SK-N-SH treated with all-trans-retinoic acid at 6 μM for 48 hours (cell line): ENCODE data around the gene CCAR1.
"Not testable (repeated sequence)": the region's sequence is repeated elsewhere in the genome, so short reads cannot be mapped to it uniquely, and the experiment has no call there.

ENCODE experiments used
- ATAC-seq: fragments of 200-7000 bp; cut with Tn5 transposase; 3 replicates; pipeline ENCODE4 v1.9.1; 2020; ENCODE audit warnings: mild to moderate bottlenecking, moderate library complexity
- ARNTL ChIP-seq: fragments of 450-650 bp; formaldehyde crosslinking; IDR thresholded peaks from 2 replicates; pipeline ENCODE4 v1.5.0; 2020; ENCODE audit warnings: low read depth, mild to moderate bottlenecking, moderate library complexity, borderline replicate concordance
- BACH2 ChIP-seq: fragments of 250-450 bp; sonication (Bioruptor Pico); IDR thresholded peaks from 2 replicates; pipeline ENCODE4 v1.9.0; 2021; ENCODE audit warnings: mild to moderate bottlenecking, borderline replicate concordance
- CSDC2 ChIP-seq: fragments of 250-450 bp; sonication (Bioruptor Pico); IDR thresholded peaks from 2 replicates; pipeline ENCODE4 v1.5.0; 2020; ENCODE audit warnings: mild to moderate bottlenecking, moderate library complexity
- CSRNP3 ChIP-seq: fragments of 250-450 bp; sonication (Bioruptor Pico); IDR thresholded peaks from 2 replicates; pipeline ENCODE4 v1.5.1; 2021; ENCODE audit warnings: mild to moderate bottlenecking, moderate library complexity
- ESRRG ChIP-seq: fragments of 250-450 bp; sonication (Bioruptor Pico); IDR thresholded peaks from 2 replicates; pipeline ENCODE4 v1.6.1; 2021; ENCODE audit warnings: mild to moderate bottlenecking
- GLIS3 ChIP-seq: fragments of 250-450 bp; sonication (Bioruptor Pico); IDR thresholded peaks from 2 replicates; pipeline ENCODE4 v1.5.0; 2020; ENCODE audit warnings: mild to moderate bottlenecking, moderate library complexity
- OSR1 ChIP-seq: fragments of 250-450 bp; sonication (Bioruptor Pico); IDR thresholded peaks from 2 replicates; pipeline ENCODE4 v1.8.0; 2022; ENCODE audit warnings: moderate library complexity, mild to moderate bottlenecking, inconsistent platforms
- PPARA ChIP-seq: fragments of 250-450 bp; sonication (Bioruptor Pico); IDR thresholded peaks from 2 replicates; pipeline ENCODE4 v1.5.0; 2020; ENCODE audit warnings: mild to moderate bottlenecking, borderline replicate concordance
- SNAI2 ChIP-seq: fragments of 250-450 bp; sonication (Bioruptor Pico); IDR thresholded peaks from 2 replicates; pipeline ENCODE4 v1.5.0; 2020; ENCODE audit warnings: mild to moderate bottlenecking, moderate library complexity
- TOX ChIP-seq: fragments of 250-450 bp; sonication (Bioruptor Pico); IDR thresholded peaks from 2 replicates; pipeline ENCODE4 v1.8.0; 2021; ENCODE audit warnings: mild to moderate bottlenecking, moderate library complexity, borderline replicate concordance
- ZC3H10 ChIP-seq: fragments of 250-450 bp; sonication (Bioruptor Pico); IDR thresholded peaks from 2 replicates; pipeline ENCODE4 v1.5.1; 2021; ENCODE audit warnings: mild to moderate bottlenecking, moderate library complexity
- ZFP3 ChIP-seq: fragments of 250-450 bp; sonication (Bioruptor Pico); IDR thresholded peaks from 2 replicates; pipeline ENCODE4 v1.5.0; 2020; ENCODE audit warnings: mild to moderate bottlenecking, moderate library complexity
- ZFP30 ChIP-seq: fragments of 450-650 bp; formaldehyde crosslinking; IDR thresholded peaks from 2 replicates; pipeline ENCODE4 v1.5.0; 2022; ENCODE audit warnings: mild to moderate bottlenecking, moderate library complexity
- ZNF565 ChIP-seq: fragments of 450-650 bp; formaldehyde crosslinking; conservative IDR thresholded peaks from 2 replicates; pipeline ENCODE4 v1.5.0; 2020; ENCODE audit warnings: low read depth, mild to moderate bottlenecking, moderate library complexity
- ZNF70 ChIP-seq: fragments of 450-650 bp; formaldehyde crosslinking; IDR thresholded peaks from 2 replicates; pipeline ENCODE4 v1.5.0; 2020; ENCODE audit warnings: mild to moderate bottlenecking, moderate library complexity
- ZNF8 ChIP-seq: fragments of 450-650 bp; formaldehyde crosslinking; IDR thresholded peaks from 2 replicates; pipeline ENCODE4 v1.5.0; 2020; ENCODE audit warnings: mild to moderate bottlenecking, moderate library complexity
- TF ChIP-seq, protein P1 (sequence below): fragments of 250-450 bp; sonication (Bioruptor Pico); IDR thresholded peaks from 2 replicates; pipeline ENCODE4 v1.5.1; 2020; ENCODE audit warnings: low read depth, mild to moderate bottlenecking, moderate library complexity
- TF ChIP-seq, protein P2 (sequence below): fragments of 250-450 bp; sonication (Bioruptor Pico); IDR thresholded peaks from 2 replicates; pipeline ENCODE4 v1.8.0; 2020; ENCODE audit warnings: mild to moderate bottlenecking, moderate library complexity, borderline replicate concordance
- TF ChIP-seq, protein P3 (sequence below): fragments of 250-450 bp; sonication (Bioruptor Pico); IDR thresholded peaks from 2 replicates; pipeline ENCODE4 v1.8.0; 2021; ENCODE audit warnings: low read depth, mild to moderate bottlenecking, moderate library complexity, borderline replicate concordance

Gene CCAR1

GRCh38 chr10:68697106-68697505 is 23.9 kb upstream of the CCAR1 start:
- no peak for ATAC-seq
- no peak for TF ChIP-seq BACH2 (CRISPR knock-in tag)
- no peak for TF ChIP-seq ESRRG (CRISPR knock-in tag)
- no peak for TF ChIP-seq ARNTL (CRISPR knock-in tag)
- TF ChIP-seq, protein P1, sequence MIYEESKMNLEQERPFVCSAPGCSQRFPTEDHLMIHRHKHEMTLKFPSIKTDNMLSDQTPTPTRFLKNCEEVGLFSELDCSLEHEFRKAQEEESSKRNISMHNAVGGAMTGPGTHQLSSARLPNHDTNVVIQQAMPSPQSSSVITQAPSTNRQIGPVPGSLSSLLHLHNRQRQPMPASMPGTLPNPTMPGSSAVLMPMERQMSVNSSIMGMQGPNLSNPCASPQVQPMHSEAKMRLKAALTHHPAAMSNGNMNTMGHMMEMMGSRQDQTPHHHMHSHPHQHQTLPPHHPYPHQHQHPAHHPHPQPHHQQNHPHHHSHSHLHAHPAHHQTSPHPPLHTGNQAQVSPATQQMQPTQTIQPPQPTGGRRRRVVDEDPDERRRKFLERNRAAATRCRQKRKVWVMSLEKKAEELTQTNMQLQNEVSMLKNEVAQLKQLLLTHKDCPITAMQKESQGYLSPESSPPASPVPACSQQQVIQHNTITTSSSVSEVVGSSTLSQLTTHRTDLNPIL (CRISPR knock-in tag) = no peak
- TF ChIP-seq ZNF565 (CRISPR knock-in tag) = no peak
- no peak for TF ChIP-seq SNAI2 (CRISPR knock-in tag)
- TF ChIP-seq GLIS3 (CRISPR knock-in tag) = no peak
- TF ChIP-seq CSRNP3 (CRISPR knock-in tag) = no peak
- no peak for TF ChIP-seq ZC3H10 (CRISPR knock-in tag)
- no peak for TF ChIP-seq TOX (CRISPR knock-in tag)

DNA sequence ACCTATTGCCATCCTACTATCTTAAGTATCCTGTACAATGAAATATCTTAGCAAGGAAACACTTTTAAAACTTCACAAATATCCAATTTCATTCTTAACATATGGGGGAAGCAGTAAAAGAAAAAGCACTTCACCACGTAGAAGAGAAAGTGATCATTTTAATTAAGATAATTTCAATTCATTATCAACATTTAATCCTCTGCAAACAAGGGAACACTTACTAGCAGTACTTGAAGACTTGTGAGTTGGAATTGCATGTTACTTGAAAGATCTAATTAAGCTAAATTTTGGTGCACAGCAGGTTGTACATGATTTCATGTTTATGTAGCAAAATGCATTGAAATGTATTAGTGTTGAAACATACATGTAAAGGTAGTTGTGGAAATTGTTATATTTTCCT is 20.8 kb upstream of the CCAR1 start:
- TF ChIP-seq ZFP30 (CRISPR knock-in tag) = no peak
- TF ChIP-seq, protein P2, sequence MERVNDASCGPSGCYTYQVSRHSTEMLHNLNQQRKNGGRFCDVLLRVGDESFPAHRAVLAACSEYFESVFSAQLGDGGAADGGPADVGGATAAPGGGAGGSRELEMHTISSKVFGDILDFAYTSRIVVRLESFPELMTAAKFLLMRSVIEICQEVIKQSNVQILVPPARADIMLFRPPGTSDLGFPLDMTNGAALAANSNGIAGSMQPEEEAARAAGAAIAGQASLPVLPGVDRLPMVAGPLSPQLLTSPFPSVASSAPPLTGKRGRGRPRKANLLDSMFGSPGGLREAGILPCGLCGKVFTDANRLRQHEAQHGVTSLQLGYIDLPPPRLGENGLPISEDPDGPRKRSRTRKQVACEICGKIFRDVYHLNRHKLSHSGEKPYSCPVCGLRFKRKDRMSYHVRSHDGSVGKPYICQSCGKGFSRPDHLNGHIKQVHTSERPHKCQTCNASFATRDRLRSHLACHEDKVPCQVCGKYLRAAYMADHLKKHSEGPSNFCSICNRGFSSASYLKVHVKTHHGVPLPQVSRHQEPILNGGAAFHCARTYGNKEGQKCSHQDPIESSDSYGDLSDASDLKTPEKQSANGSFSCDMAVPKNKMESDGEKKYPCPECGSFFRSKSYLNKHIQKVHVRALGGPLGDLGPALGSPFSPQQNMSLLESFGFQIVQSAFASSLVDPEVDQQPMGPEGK (CRISPR knock-in tag) = no peak
- no peak for TF ChIP-seq TOX (CRISPR knock-in tag)
- TF ChIP-seq, protein P3, sequence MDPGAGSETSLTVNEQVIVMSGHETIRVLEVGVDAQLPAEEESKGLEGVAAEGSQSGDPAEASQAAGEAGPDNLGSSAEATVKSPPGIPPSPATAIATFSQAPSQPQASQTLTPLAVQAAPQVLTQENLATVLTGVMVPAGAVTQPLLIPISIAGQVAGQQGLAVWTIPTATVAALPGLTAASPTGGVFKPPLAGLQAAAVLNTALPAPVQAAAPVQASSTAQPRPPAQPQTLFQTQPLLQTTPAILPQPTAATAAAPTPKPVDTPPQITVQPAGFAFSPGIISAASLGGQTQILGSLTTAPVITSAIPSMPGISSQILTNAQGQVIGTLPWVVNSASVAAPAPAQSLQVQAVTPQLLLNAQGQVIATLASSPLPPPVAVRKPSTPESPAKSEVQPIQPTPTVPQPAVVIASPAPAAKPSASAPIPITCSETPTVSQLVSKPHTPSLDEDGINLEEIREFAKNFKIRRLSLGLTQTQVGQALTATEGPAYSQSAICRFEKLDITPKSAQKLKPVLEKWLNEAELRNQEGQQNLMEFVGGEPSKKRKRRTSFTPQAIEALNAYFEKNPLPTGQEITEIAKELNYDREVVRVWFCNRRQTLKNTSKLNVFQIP (CRISPR knock-in tag) = no peak
- no peak for TF ChIP-seq ZNF8 (CRISPR knock-in tag)
- no peak for TF ChIP-seq PPARA (CRISPR knock-in tag)
- TF ChIP-seq ZC3H10 (CRISPR knock-in tag) = no peak
- no peak for TF ChIP-seq CSDC2 (CRISPR knock-in tag)
- no peak for TF ChIP-seq ZNF565 (CRISPR knock-in tag)
- TF ChIP-seq ARNTL (CRISPR knock-in tag) = no peak
- TF ChIP-seq CSRNP3 (CRISPR knock-in tag) = no peak
- no peak for TF ChIP-seq ZFP3 (CRISPR knock-in tag)
- TF ChIP-seq SNAI2 (CRISPR knock-in tag) = no peak
- no peak for TF ChIP-seq BACH2 (CRISPR knock-in tag)
- TF ChIP-seq GLIS3 (CRISPR knock-in tag) = no peak
- no peak for TF ChIP-seq ESRRG (CRISPR knock-in tag)
- TF ChIP-seq OSR1 (CRISPR knock-in tag) = no peak
- no peak for TF ChIP-seq ZNF70 (CRISPR knock-in tag)
- TF ChIP-seq, protein P1 (CRISPR knock-in tag) = no peak
- ATAC-seq = no peak

- TF ChIP-seq ZNF70 (CRISPR knock-in tag) (no peak), ZFP3 (CRISPR knock-in tag) (no peak), ZNF565 (CRISPR knock-in tag) (no peak), SNAI2 (CRISPR knock-in tag) (no peak)
- TF ChIP-seq, protein P1 (CRISPR knock-in tag) = no peak
- ATAC-seq = no peak
Measured at GRCh38 chr10:68705548-68705947, 15.5 kb upstream of the CCAR1 start.

- ATAC-seq = not testable (repeated sequence)
Measured at GRCh38 chr10:68708987-68709386, 12.1 kb upstream of the CCAR1 start.

DNA sequence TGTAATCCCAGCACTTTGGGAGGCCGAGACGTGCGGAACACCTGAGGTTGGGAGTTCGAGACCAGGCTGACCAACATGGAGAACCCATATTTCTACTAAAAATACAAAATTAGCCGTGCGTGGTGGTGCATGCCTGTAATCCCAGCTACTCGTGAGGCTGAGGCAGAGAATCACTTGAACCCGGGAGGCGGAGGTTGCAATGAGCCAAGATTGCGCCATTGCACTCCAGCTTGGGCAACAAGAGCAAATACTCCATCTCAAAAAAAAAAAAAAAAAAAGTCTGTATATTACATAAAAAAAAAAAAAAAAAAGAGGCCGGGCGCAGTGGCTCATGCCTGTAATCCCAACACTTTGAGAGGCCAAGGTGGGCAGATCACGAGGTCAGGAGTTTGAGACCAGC is 8.0 kb upstream of the CCAR1 start:
- not testable (repeated sequence) for ATAC-seq
